IMR-90 (cell line): ENCODE results near the gene PLD3. TPM values are rescaled to one million over a fixed set of nuclear protein-coding genes. Genes with fewer than 3 reads are reported as not detected.

Experiments used
- ATAC-seq: fragments of 200-7000 bp; cut with Tn5 transposase; 2 replicates; pipeline ENCODE4 v1.9.1; 2020; ENCODE audit warnings: low read depth, mild to moderate bottlenecking, moderate library complexity
- BruUV-seq: library from RNA; stranded (reverse); fragments of 400-500 nt; replicated peaks from 2 replicates; lab custom pipeline; 2021; lab: Mats Ljungman, UMichigan
- CTCF ChIA-PET: fragments of 300-600 bp; formaldehyde crosslinking; extraction: SDS; loops from one replicate; lab custom pipeline; 2021; ENCODE audit warnings: antibody characterized with exemption; lab: Yijun Ruan, JAX
- POLR2A ChIA-PET: fragments of 300-600 bp; sonication (Branson Sonifier 250); formaldehyde crosslinking; loops from one replicate; lab custom pipeline; 2022; ENCODE audit warnings: antibody characterized with exemption; ENCODE audit not compliant: unreplicated experiment; lab: Charles Lee
- DNase-seq: peaks from one replicate; pipeline ENCODE4 v3.0.0; 2013
- H2AFZ ChIP-seq: replicated peaks from 2 replicates; pipeline ENCODE3; 2013; ENCODE audit warnings: low read length, mild to moderate bottlenecking; ENCODE audit not compliant: poor library complexity
- H2AK5ac ChIP-seq: 2 replicates; pipeline ENCODE4 v1.6.1; 2013; ENCODE audit warnings: low read depth, low read length, inconsistent platforms
- H2AK9ac ChIP-seq: replicated peaks from 2 replicates; pipeline ENCODE3; 2013; ENCODE audit warnings: mild to moderate bottlenecking, low read depth, low read length, moderate library complexity; ENCODE audit not compliant: poor library complexity
- H2BK120ac ChIP-seq: 2 replicates; pipeline ENCODE4 v1.6.1; 2013; ENCODE audit warnings: low read depth, low read length, inconsistent platforms
- H2BK15ac ChIP-seq: 3 replicates; pipeline ENCODE4 v1.6.1; 2013; ENCODE audit warnings: low read depth, low read length, inconsistent platforms
- H2BK20ac ChIP-seq: 2 replicates; pipeline ENCODE4 v1.6.1; 2013; ENCODE audit warnings: low read depth, mild to moderate bottlenecking, inconsistent platforms, low read length, moderate library complexity
- H2BK5ac ChIP-seq: 2 replicates; pipeline ENCODE4 v1.6.1; 2013; ENCODE audit warnings: mild to moderate bottlenecking, low read depth, low read length, inconsistent platforms; ENCODE audit not compliant: poor library complexity, severe bottlenecking
- H3K14ac ChIP-seq: replicated peaks from 2 replicates; pipeline ENCODE4 v1.6.1; 2013; ENCODE audit warnings: low read depth, low read length, inconsistent platforms
- H3K18ac ChIP-seq: 2 replicates; pipeline ENCODE4 v1.6.1; 2013; ENCODE audit warnings: low read depth, low read length, control low read depth
- H3K23ac ChIP-seq: 2 replicates; pipeline ENCODE4 v1.6.1; 2013; ENCODE audit warnings: low read depth, low read length, inconsistent platforms
- H3K27ac ChIP-seq: 2 replicates; pipeline ENCODE4 v1.5.1; 2013; ENCODE audit warnings: mild to moderate bottlenecking, control low read depth, low read length; ENCODE audit not compliant: insufficient read depth
- H3K27me3 ChIP-seq: 2 replicates; pipeline ENCODE4 v1.6.1; 2013; ENCODE audit warnings: low read length; ENCODE audit not compliant: control insufficient read depth, insufficient read depth
- H3K36me3 ChIP-seq: 2 replicates; pipeline ENCODE4 v1.6.1; 2013; ENCODE audit warnings: low read length, mixed read lengths; ENCODE audit not compliant: control insufficient read depth, insufficient read depth
- H3K4ac ChIP-seq: 2 replicates; pipeline ENCODE4 v1.6.1; 2013; ENCODE audit warnings: low read depth, low read length, inconsistent platforms
- H3K4me1 ChIP-seq: 2 replicates; pipeline ENCODE4 v1.6.1; 2013; ENCODE audit warnings: low read length, mixed read lengths; ENCODE audit not compliant: control insufficient read depth, insufficient read depth
- H3K4me2 ChIP-seq: 2 replicates; pipeline ENCODE4 v1.6.1; 2013; ENCODE audit warnings: low read depth, mild to moderate bottlenecking, control low read depth, low read length, moderate library complexity
- H3K4me3 ChIP-seq: 2 replicates; pipeline ENCODE4 v1.5.1; 2013; ENCODE audit warnings: low read depth, mild to moderate bottlenecking, control low read depth, low read length, moderate library complexity; ENCODE audit not compliant: insufficient read depth
- H3K56ac ChIP-seq: 2 replicates; pipeline ENCODE4 v1.6.1; 2013; ENCODE audit warnings: low read length, inconsistent platforms; ENCODE audit not compliant: insufficient read depth; ENCODE audit errors: extremely low read depth
- H3K79me1 ChIP-seq, 2 experiments: 2 replicates each; pipeline ENCODE4 v1.6.1; 2013; ENCODE audit warnings: low read length in 2 of 2, inconsistent platforms in 1 of 2, low read depth in 1 of 2
- H3K9ac ChIP-seq: 2 replicates; pipeline ENCODE4 v1.6.1; 2013; ENCODE audit warnings: low read depth, low read length, control low read depth
- H3K9me1 ChIP-seq: 2 replicates; pipeline ENCODE4 v1.6.1; 2013; ENCODE audit warnings: low read length, inconsistent platforms; ENCODE audit not compliant: insufficient read depth
- H3K9me3 ChIP-seq: 2 replicates; pipeline ENCODE4 v1.6.1; 2013; ENCODE audit warnings: low read length; ENCODE audit not compliant: control insufficient read depth, insufficient read depth
- H4K20me1 ChIP-seq: 2 replicates; pipeline ENCODE4 v1.6.1; 2013; ENCODE audit warnings: low read length, inconsistent platforms; ENCODE audit not compliant: insufficient read depth
- H4K5ac ChIP-seq: 2 replicates; pipeline ENCODE4 v1.6.1; 2013; ENCODE audit warnings: mild to moderate bottlenecking, low read depth, low read length, control low read depth
- H4K8ac ChIP-seq, 2 experiments: 2 replicates each; pipeline ENCODE4 v1.6.1; 2013; ENCODE audit warnings: low read depth in 2 of 2, low read length in 2 of 2, control low read depth in 1 of 2, inconsistent platforms in 1 of 2
- H4K91ac ChIP-seq: 2 replicates; pipeline ENCODE4 v1.6.1; 2013; ENCODE audit warnings: low read depth, low read length, inconsistent platforms; ENCODE audit not compliant: insufficient read depth
- BHLHE40 ChIP-seq: fragments of 150-350 bp; IDR thresholded peaks from 2 replicates; pipeline ENCODE4 v1.6.1; 2016; ENCODE audit warnings: mild to moderate bottlenecking, low read depth, low read length
- CEBPB ChIP-seq: IDR thresholded peaks from 2 replicates; pipeline ENCODE4 v1.6.1; 2012; ENCODE audit warnings: low read depth, low read length, improper control_type of control experiment
- CHD1 ChIP-seq: IDR thresholded peaks from 2 replicates; pipeline ENCODE4 v1.6.1; 2012; ENCODE audit warnings: low read depth, low read length, improper control_type of control experiment
- FOS ChIP-seq: fragments of 150-350 bp; IDR thresholded peaks from 2 replicates; pipeline ENCODE4 v1.6.1; 2016; ENCODE audit warnings: low read depth, low read length
- MAFK ChIP-seq: IDR thresholded peaks from 2 replicates; pipeline ENCODE4 v1.6.1; 2012; ENCODE audit warnings: low read depth, low read length, improper control_type of control experiment
- MAZ ChIP-seq: IDR thresholded peaks from 2 replicates; pipeline ENCODE4 v1.6.1; 2012; ENCODE audit warnings: low read depth, mild to moderate bottlenecking, low read length, improper control_type of control experiment, moderate library complexity, borderline replicate concordance
- MXI1 ChIP-seq: IDR thresholded peaks from 2 replicates; pipeline ENCODE4 v1.6.1; 2012; ENCODE audit warnings: low read depth, mild to moderate bottlenecking, low read length, moderate library complexity, borderline replicate concordance
- NFE2L2 ChIP-seq: fragments of 150-350 bp; IDR thresholded peaks from 2 replicates; pipeline ENCODE4 v1.6.1; 2016; ENCODE audit warnings: low read depth, mild to moderate bottlenecking, low read length
- POLR2A ChIP-seq: IDR thresholded peaks from 2 replicates; pipeline ENCODE4 v1.6.1; 2012; ENCODE audit warnings: mild to moderate bottlenecking, low read depth, low read length
- RAD21 ChIP-seq: IDR thresholded peaks from 2 replicates; pipeline ENCODE4 v1.6.1; 2012; ENCODE audit warnings: low read length, improper control_type of control experiment
- RCOR1 ChIP-seq: IDR thresholded peaks from 2 replicates; pipeline ENCODE4 v1.6.1; 2012; ENCODE audit warnings: mild to moderate bottlenecking, low read length, improper control_type of control experiment; ENCODE audit not compliant: insufficient replicate concordance
- RFX5 ChIP-seq: IDR thresholded peaks from 2 replicates; pipeline ENCODE4 v1.8.0; 2012; ENCODE audit warnings: low read depth, mild to moderate bottlenecking, low read length, moderate library complexity
- SMC3 ChIP-seq: fragments of 150-350 bp; IDR thresholded peaks from 2 replicates; pipeline ENCODE4 v1.6.1; 2016; ENCODE audit warnings: low read depth, mild to moderate bottlenecking, antibody characterized with exemption, low read length, moderate library complexity
- WGBS, 2 experiments: methylation state at CpG; one replicate each; pipeline versions ENCODE4 v1.1.5 to v1.1.7; 2013; ENCODE audit warnings: missing lambda C conversion rate in 2 of 2; ENCODE audit not compliant: insufficient read length in 1 of 2; ENCODE audit errors: extremely low coverage in 2 of 2; 5-methylcytosine and 5-hydroxymethylcytosine counted together
- dilution Hi-C: fragments of 300-500 bp; cut with HindIII; formaldehyde crosslinking; loops from one replicate; pipeline ENCODE4 v1.14.3; 2018; ENCODE audit warnings: low sequenced_read_pairs; ENCODE audit not compliant: unreplicated experiment
- in situ Hi-C: fragments of 300-500 bp; cut with MboI; formaldehyde crosslinking; loops from 3 replicates; pipeline ENCODE4 v1.14.3; 2019; ENCODE audit warnings: low sequenced_read_pairs, inconsistent platforms, mixed read lengths
- intact Hi-C: fragments of 100-400 bp; cut with micrococcal nuclease; formaldehyde crosslinking; loops from 2 replicates; pipeline ENCODE4 v1.10.0; 2022
- polyA plus RNA-seq, 3 experiments: library from polyadenylated mRNA; depleted of rRNA; stranded (reverse); fragments of >200 nt; gene quantifications; 2 replicates each; pipeline ENCODE4 v1.2.3, GENCODE V29; 2012; ENCODE audit warnings: low replicate concordance in 1 of 3
- total RNA-seq: library from RNA; depleted of rRNA; stranded (reverse); fragments of >200 nt; gene quantifications from 2 replicates; pipeline ENCODE4 v1.2.3, GENCODE V29; 2012
- TF ChIP-seq, protein P1 (sequence below): conservative IDR thresholded peaks from 2 replicates; pipeline ENCODE4 v1.5.1; 2012; ENCODE audit warnings: mild to moderate bottlenecking, low read depth, low read length, improper control_type of control experiment
- TF ChIP-seq, protein P2 (sequence below): fragments of 150-350 bp; IDR thresholded peaks from 2 replicates; pipeline ENCODE4 v1.6.1; 2016; ENCODE audit warnings: low read depth, mild to moderate bottlenecking, low read length, moderate library complexity, borderline replicate concordance
- TF ChIP-seq, protein P3 (sequence below): fragments of 150-350 bp; IDR thresholded peaks from 2 replicates; pipeline ENCODE4 v1.6.1; 2017; ENCODE audit warnings: mild to moderate bottlenecking, antibody characterized with exemption, low read length, low read depth

PLD3 gene
- total and polyA plus RNA-seq, 2 of the 4 experiments (the other 2 are of a cell fraction), result 117 to 665 TPM

DNA sequence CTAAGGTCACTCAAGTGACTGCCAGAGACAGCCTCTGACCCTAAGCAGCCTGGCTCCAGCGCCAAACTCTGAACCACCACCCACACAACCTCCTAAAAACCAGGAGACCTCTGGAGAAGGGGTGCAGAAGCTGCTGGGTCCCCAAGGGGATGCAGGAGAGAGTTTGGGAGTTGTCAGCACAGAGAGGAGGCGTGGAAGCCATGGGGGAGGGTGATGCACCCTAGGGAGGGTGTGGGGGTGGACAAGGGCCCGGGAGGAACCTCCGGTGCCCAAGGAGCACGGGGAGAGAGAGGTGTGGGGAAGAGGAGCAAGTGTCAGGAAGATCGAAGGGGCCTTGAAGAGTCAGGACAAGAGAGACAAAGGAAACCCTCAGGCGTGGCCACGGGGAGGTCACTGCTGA is 43.6 kb downstream of the PLD3 start:
- no TSS peak for BruUV-seq
- no peaks in the 10 kb centered on the region for H3K27me3 ChIP-seq
- H3K18ac ChIP-seq, result no peak overlapping the region
- no peaks in the 10 kb centered on the region for H3K9me1 ChIP-seq
- no peaks in the 10 kb centered on the region for H4K20me1 ChIP-seq
- no peak overlapping the region for H3K4me2 ChIP-seq
- no peak overlapping the region for H2BK5ac ChIP-seq
- no peak overlapping the region for H3K23ac ChIP-seq
- H2BK15ac ChIP-seq, result no peak overlapping the region
- H2BK20ac ChIP-seq, result no peak overlapping the region
- H3K9me3 ChIP-seq, result no peaks in the 10 kb centered on the region
- no peak overlapping the region for H3K9ac ChIP-seq
- no peak overlapping the region for H2AFZ ChIP-seq
- ChIA-PET CTCF (no interaction called here), POLR2A (no interaction called here)
- dilution Hi-C loops (no loop called here), in situ Hi-C loops (no loop called here), intact Hi-C loops (no loop called here)
- H3K14ac ChIP-seq, result no peak overlapping the region
- no peak overlapping the region; the same call in 1 of the 2 replicates for H2AK5ac ChIP-seq
- H4K5ac ChIP-seq, result no peak overlapping the region
- H3K56ac ChIP-seq, result no peak overlapping the region
- no peaks in the 10 kb centered on the region for H3K36me3 ChIP-seq
- no peak overlapping the region for H3K4me3 ChIP-seq
- H4K8ac ChIP-seq, result no peak overlapping the region
- 87% methylated on average over 4 of the region's 8 CpGs; no CpG with 5 or more reads in 1 of the 2 experiments for WGBS, 2 experiments
- H2BK120ac ChIP-seq, result no peak overlapping the region
- H3K4me1 ChIP-seq, result no peaks in the 10 kb centered on the region
- no peak overlapping the region for H3K27ac ChIP-seq
- TF ChIP-seq, protein P1, sequence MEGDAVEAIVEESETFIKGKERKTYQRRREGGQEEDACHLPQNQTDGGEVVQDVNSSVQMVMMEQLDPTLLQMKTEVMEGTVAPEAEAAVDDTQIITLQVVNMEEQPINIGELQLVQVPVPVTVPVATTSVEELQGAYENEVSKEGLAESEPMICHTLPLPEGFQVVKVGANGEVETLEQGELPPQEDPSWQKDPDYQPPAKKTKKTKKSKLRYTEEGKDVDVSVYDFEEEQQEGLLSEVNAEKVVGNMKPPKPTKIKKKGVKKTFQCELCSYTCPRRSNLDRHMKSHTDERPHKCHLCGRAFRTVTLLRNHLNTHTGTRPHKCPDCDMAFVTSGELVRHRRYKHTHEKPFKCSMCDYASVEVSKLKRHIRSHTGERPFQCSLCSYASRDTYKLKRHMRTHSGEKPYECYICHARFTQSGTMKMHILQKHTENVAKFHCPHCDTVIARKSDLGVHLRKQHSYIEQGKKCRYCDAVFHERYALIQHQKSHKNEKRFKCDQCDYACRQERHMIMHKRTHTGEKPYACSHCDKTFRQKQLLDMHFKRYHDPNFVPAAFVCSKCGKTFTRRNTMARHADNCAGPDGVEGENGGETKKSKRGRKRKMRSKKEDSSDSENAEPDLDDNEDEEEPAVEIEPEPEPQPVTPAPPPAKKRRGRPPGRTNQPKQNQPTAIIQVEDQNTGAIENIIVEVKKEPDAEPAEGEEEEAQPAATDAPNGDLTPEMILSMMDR, result no peak
- TF ChIP-seq MAZ (no peak), MAFK (no peak), SMC3 (no peak), RAD21 (no peak), RCOR1 (no peak), POLR2A (no peak), RFX5 (no peak), FOS (no peak), CHD1 (no peak), BHLHE40 (no peak), MXI1 (no peak), CEBPB (no peak), NFE2L2 (no peak)
- TF ChIP-seq, protein P2, sequence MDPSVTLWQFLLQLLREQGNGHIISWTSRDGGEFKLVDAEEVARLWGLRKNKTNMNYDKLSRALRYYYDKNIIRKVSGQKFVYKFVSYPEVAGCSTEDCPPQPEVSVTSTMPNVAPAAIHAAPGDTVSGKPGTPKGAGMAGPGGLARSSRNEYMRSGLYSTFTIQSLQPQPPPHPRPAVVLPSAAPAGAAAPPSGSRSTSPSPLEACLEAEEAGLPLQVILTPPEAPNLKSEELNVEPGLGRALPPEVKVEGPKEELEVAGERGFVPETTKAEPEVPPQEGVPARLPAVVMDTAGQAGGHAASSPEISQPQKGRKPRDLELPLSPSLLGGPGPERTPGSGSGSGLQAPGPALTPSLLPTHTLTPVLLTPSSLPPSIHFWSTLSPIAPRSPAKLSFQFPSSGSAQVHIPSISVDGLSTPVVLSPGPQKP, result no peak
- TF ChIP-seq, protein P3, sequence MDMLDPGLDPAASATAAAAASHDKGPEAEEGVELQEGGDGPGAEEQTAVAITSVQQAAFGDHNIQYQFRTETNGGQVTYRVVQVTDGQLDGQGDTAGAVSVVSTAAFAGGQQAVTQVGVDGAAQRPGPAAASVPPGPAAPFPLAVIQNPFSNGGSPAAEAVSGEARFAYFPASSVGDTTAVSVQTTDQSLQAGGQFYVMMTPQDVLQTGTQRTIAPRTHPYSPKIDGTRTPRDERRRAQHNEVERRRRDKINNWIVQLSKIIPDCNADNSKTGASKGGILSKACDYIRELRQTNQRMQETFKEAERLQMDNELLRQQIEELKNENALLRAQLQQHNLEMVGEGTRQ, result no peak
- H2AK9ac ChIP-seq, result no peak overlapping the region
- no peak overlapping the region for H3K4ac ChIP-seq
- DNase-seq (no peak), ATAC-seq (no peak)
- no peak overlapping the region for H4K91ac ChIP-seq
- no peaks in the 10 kb centered on the region for H3K79me1 ChIP-seq
